Measurements from ENCODE around the gene MUC5B.
"Not testable (repeated sequence)": the region's sequence is repeated elsewhere in the genome, so short reads cannot be mapped to it uniquely, and the experiment has no call there.

DNA sequence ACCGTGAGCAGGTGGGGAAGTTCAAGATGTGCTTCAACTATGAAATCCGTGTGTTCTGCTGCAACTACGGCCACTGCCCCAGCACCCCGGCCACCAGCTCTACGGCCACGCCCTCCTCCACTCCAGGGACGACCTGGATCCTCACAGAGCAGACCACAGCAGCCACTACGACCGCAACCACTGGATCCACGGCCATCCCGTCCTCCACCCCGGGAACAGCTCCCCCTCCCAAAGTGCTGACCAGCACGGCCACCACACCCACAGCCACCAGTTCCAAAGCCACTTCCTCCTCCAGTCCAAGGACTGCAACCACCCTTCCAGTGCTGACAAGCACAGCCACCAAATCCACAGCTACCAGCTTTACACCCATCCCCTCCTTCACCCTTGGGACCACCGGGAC, 22.9 kb downstream of the MUC5B start:
- TF ChIP-seq, protein P1, sequence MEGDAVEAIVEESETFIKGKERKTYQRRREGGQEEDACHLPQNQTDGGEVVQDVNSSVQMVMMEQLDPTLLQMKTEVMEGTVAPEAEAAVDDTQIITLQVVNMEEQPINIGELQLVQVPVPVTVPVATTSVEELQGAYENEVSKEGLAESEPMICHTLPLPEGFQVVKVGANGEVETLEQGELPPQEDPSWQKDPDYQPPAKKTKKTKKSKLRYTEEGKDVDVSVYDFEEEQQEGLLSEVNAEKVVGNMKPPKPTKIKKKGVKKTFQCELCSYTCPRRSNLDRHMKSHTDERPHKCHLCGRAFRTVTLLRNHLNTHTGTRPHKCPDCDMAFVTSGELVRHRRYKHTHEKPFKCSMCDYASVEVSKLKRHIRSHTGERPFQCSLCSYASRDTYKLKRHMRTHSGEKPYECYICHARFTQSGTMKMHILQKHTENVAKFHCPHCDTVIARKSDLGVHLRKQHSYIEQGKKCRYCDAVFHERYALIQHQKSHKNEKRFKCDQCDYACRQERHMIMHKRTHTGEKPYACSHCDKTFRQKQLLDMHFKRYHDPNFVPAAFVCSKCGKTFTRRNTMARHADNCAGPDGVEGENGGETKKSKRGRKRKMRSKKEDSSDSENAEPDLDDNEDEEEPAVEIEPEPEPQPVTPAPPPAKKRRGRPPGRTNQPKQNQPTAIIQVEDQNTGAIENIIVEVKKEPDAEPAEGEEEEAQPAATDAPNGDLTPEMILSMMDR (IDR thresholded peaks at IDR 0.05): not testable (repeated sequence)
- TF ChIP-seq EZH2phosphoT487 (IDR thresholded peaks at IDR 0.05): not testable (repeated sequence)

Data from neural progenitor cell (in vitro differentiated cells).